Ectodermal cell (in vitro differentiated cells): ENCODE measurements around the gene TSLP.

Source experiments
- H3K27ac ChIP-seq: 2 replicates; pipeline ENCODE4 v1.7.0; 2013; ENCODE audit warnings: mild to moderate bottlenecking, low read depth, low read length; ENCODE audit not compliant: insufficient read depth, poor library complexity, severe bottlenecking
- H3K27me3 ChIP-seq: 2 replicates; pipeline ENCODE4 v1.7.0; 2013; ENCODE audit warnings: mild to moderate bottlenecking, low read length; ENCODE audit not compliant: insufficient read depth, control insufficient read depth, poor library complexity, severe bottlenecking
- H3K36me3 ChIP-seq: one replicate; pipeline ENCODE4 v1.7.0; 2013; ENCODE audit warnings: low read length; ENCODE audit not compliant: control insufficient read depth, insufficient read depth
- H3K4me1 ChIP-seq: one replicate; pipeline ENCODE4 v1.7.0; 2013; ENCODE audit warnings: low read length; ENCODE audit not compliant: control insufficient read depth, insufficient read depth
- H3K4me3 ChIP-seq: 2 replicates; pipeline ENCODE4 v1.7.0; 2013; ENCODE audit warnings: low read depth, low read length, control low read depth; ENCODE audit not compliant: insufficient read depth
- H3K9me3 ChIP-seq: 2 replicates; pipeline ENCODE4 v1.7.0; 2013; ENCODE audit warnings: mild to moderate bottlenecking, low read length, moderate library complexity; ENCODE audit not compliant: control insufficient read depth
- WGBS, 2 experiments: methylation state at CpG; one replicate each; pipeline ENCODE4 v1.1.7; 2013; ENCODE audit warnings: missing lambda C conversion rate in 2 of 2; 5-methylcytosine and 5-hydroxymethylcytosine counted together

Gene TSLP

DNA sequence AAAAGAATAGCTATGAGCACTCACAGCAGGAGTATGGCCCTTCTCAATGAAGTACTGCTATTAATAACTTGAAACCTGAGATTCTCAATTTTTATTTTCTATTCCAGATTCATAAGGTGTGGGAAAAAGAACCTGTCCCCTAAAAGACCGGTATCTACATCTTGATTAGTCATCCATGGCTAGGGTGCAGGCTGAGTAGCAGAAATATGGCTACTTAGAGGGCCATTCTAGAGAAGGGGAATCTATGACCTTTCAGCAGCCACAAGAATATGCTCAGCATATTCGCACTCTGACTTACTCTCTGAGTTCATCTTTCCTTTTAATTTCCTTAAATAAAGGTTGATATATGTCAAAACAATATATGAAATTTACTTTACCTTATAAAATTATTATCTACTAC lies 48.3 kb downstream of the TSLP start:
- Histone ChIP-seq H3K27ac (no peak overlapping the region), H3K4me1 (no peaks in the 10 kb centered on the region), H3K9me3 (no peaks in the 10 kb centered on the region), H3K27me3 (no peaks in the 10 kb centered on the region), H3K36me3 (peaks cover 13% of the 10 kb centered on the region), H3K4me3 (no peak overlapping the region)
- WGBS, 2 experiments = 90 to 100% methylated on average over 1 to 2 of the region's 2 CpGs

DNA sequence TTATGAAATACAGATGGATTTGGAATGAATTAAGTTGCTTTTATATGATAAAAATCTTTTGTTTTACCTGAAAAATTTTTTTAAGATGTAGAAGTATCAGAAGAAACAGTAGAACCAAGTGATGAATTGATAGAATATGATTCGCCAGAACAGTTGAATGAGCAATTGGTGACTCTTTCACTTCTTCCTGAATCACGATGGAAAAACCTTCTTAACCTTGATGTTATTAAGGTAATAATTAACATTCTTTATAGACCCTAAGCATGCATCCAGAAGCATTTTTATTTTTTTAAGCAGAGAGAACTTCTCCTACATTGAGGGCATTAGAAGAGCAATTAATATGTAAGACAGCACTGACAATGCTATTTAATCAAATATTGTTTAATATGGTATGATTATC lies 49.4 kb downstream of the TSLP start:
- Histone ChIP-seq H3K4me3 (no peak overlapping the region), H3K9me3 (no peaks in the 10 kb centered on the region), H3K27me3 (no peaks in the 10 kb centered on the region), H3K27ac (no peak overlapping the region), H3K36me3 (peaks cover 13% of the 10 kb centered on the region), H3K4me1 (no peaks in the 10 kb centered on the region)
- WGBS, 2 experiments = 86 to 100% methylated on average over 1 of the region's 2 CpGs

DNA sequence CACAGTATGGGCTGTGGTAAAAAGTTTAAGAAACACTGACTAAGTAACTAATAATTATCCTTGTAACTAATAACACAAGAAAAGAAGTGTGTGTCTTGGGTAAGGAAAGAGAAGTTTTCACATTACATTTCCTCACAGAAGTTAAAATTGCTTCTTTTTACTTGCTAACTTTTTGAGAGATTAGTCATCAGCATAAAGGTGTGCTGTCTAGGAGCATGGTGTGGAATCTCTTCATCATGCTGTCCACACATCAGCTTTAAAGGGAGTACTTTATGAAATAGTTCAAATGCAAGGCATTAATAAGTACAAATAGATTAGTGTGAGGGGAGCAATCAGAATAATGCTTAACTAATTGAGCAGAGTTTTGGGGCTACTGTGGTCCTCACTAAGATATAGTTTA lies 50.4 kb downstream of the TSLP start:
- no peak overlapping the region for H3K4me3 ChIP-seq
- H3K36me3 ChIP-seq = peaks cover 13% of the 10 kb centered on the region
- H3K27me3 ChIP-seq = no peaks in the 10 kb centered on the region
- H3K9me3 ChIP-seq = no peaks in the 10 kb centered on the region
- H3K4me1 ChIP-seq = no peaks in the 10 kb centered on the region
- H3K27ac ChIP-seq = no peak overlapping the region

DNA sequence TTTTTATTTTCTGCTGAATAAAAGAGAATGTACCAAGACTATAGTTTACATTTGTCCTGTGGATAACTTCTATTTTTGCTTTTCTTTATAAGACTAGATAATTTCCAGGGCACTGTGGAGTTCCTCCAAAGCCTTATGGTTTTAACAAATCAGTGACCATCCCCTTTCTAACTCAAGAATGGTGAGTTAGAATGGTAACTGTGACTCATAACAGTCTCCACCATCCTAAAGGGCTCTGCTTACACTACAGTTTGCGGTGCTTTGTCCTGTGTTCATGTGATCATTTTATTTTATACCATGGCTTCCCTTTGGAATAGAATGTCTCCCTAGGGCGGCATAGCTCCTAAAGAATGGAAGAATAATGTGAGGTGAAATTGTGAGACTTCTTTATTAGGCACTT lies 50.9 kb downstream of the TSLP start:
- no peaks in the 10 kb centered on the region for H3K27me3 ChIP-seq
- WGBS, 2 experiments = 83 to 100% methylated on average over 1 to 2 of the region's 2 CpGs
- H3K36me3 ChIP-seq = peaks cover 13% of the 10 kb centered on the region
- no peaks in the 10 kb centered on the region for H3K9me3 ChIP-seq
- H3K4me1 ChIP-seq = no peaks in the 10 kb centered on the region
- H3K27ac ChIP-seq = no peak overlapping the region
- H3K4me3 ChIP-seq = no peak overlapping the region

DNA sequence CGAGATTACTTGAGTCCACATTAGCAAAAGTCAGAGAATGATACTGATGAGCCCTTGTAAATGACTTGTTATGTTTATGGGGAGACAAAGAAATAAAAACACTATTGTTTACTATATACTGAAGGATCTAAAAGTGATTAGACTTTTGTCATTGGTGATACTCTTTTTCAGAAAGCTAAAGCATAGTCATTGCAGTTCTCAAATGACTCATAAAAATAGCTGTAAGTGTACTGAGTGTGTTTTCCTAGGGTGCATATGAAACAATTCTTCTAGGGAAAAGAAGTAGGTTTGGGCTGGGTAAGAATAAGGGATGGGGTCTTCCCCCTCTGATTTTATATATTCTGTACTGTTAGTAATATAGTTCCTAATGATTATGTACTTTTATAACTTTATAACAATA lies 53.3 kb downstream of the TSLP start:
- H3K36me3 ChIP-seq = peaks cover 13% of the 10 kb centered on the region
- 95 to 100% methylated on average over 1 of the region's 1 CpG for WGBS, 2 experiments
- no peaks in the 10 kb centered on the region for H3K27me3 ChIP-seq
- H3K4me3 ChIP-seq = no peak overlapping the region
- H3K9me3 ChIP-seq = no peaks in the 10 kb centered on the region
- H3K27ac ChIP-seq = no peak overlapping the region
- no peaks in the 10 kb centered on the region for H3K4me1 ChIP-seq

DNA sequence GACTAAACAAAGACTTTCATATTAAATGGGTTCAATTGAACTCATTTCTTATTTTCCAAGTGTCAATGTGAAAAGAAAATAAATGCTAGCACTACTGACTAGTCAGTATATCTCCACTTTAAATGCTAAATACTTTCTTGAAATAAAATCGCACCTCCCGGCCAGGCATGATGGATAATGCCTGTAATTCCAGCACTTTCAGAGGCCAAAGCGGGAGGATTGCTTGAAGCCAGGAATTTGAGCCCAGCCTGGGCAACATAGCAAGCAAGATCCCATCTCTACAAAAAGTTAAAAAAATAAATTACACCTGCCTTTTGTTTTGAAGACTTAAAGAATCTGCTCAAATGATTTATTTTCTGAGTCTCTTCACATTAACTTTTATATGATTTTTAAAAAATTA lies 55.4 kb downstream of the TSLP start:
- 89% methylated on average over 3 of the region's 3 CpGs for WGBS, 2 experiments
- no peak overlapping the region for H3K27ac ChIP-seq

More for the DNA sequence above, 55.4 kb downstream of the TSLP start:
- no peaks in the 10 kb centered on the region for H3K4me1 ChIP-seq
- peaks cover 2% of the 10 kb centered on the region for H3K36me3 ChIP-seq
- no peak overlapping the region for H3K4me3 ChIP-seq
- H3K27me3 ChIP-seq = no peaks in the 10 kb centered on the region
- H3K9me3 ChIP-seq = no peaks in the 10 kb centered on the region
